GM18870 (cell line): ENCODE data around the gene M1AP.
A peak's percentile ranks its signal among the peaks of the same experiment; 100 is the strongest.

Source experiments
- ATAC-seq: cut with Tn5 transposase; IDR thresholded peaks from one replicate; pipeline ENCODE4 v1.9.1; 2021; ENCODE audit warnings: moderate library complexity; ENCODE audit not compliant: unreplicated experiment

The M1AP gene

GRCh38 chr2:74551530-74551929 lies 96.6 kb downstream of the M1AP start:
- ATAC-seq: no peak

- no peak for ATAC-seq
These were observed 97.9 kb downstream of the M1AP start for GRCh38 chr2:74550231-74550630.

- no peak for ATAC-seq
These were observed 99.0 kb downstream of the M1AP start for GRCh38 chr2:74548900-74549826.

- ATAC-seq: no peak
These were observed 99.7 kb downstream of the M1AP start for GRCh38 chr2:74548285-74548899.

GRCh38 chr2:74546004-74546403 lies 102.1 kb downstream of the M1AP start:
- no peak for ATAC-seq

- ATAC-seq: no peak
These were observed 103.5 kb downstream of the M1AP start for GRCh38 chr2:74544634-74545033.

- ATAC-seq: no peak
These were observed 105.2 kb downstream of the M1AP start for GRCh38 chr2:74542978-74543377.

GRCh38 chr2:74540291-74540690 lies 107.8 kb downstream of the M1AP start:
- ATAC-seq: no peak

GRCh38 chr2:74538881-74539339 lies 109.2 kb downstream of the M1AP start:
- no peak for ATAC-seq

GRCh38 chr2:74537140-74537539 lies 111.0 kb downstream of the M1AP start:
- no peak for ATAC-seq

GRCh38 chr2:74536166-74536950 lies 111.8 kb downstream of the M1AP start:
- no peak for ATAC-seq

- ATAC-seq: no peak
These were observed 112.6 kb downstream of the M1AP start for GRCh38 chr2:74535440-74535965.

GRCh38 chr2:74534411-74534810 lies 113.7 kb downstream of the M1AP start:
- no peak for ATAC-seq

- no peak for ATAC-seq
These were observed 114.7 kb downstream of the M1AP start for GRCh38 chr2:74533464-74533863.

GRCh38 chr2:74532222-74532621 lies 115.9 kb downstream of the M1AP start:
- ATAC-seq: no peak

- ATAC-seq: no peak
These were observed 116.5 kb downstream of the M1AP start for GRCh38 chr2:74531666-74532065.

- ATAC-seq: peak; percentile 32
These were observed 117.6 kb downstream of the M1AP start for GRCh38 chr2:74530239-74531187.

- ATAC-seq: peak; percentile 76
These were observed 118.5 kb downstream of the M1AP start, which contains the start of the genes AUP1 and HTRA2 for GRCh38 chr2:74529357-74530238. AUP1 (minus strand) TSS chr2:74529706; CDS start chr2:74529629, 77 bp downstream. HTRA2 (plus strand) TSS chr2:74529933; CDS start chr2:74530007, 74 bp downstream.
